HG02623 (cell line): ENCODE results near the gene RDX.

ENCODE experiments used
- ATAC-seq: cut with Tn5 transposase; IDR thresholded peaks from one replicate; pipeline ENCODE4 v1.9.1; 2021; ENCODE audit warnings: moderate library complexity; ENCODE audit not compliant: unreplicated experiment

Gene RDX

GRCh38 chr11:110176366-110177085 is 119.9 kb downstream of the RDX start:
- no peak for ATAC-seq

- ATAC-seq, result no peak
Measured at GRCh38 chr11:110174645-110175310, 121.6 kb downstream of the RDX start.

GRCh38 chr11:110173811-110174644 is 122.4 kb downstream of the RDX start:
- ATAC-seq, result peak; percentile 59

GRCh38 chr11:110172468-110173065 is 123.8 kb downstream of the RDX start:
- ATAC-seq, result no peak

GRCh38 chr11:110169738-110170137 is 126.7 kb downstream of the RDX start:
- no peak for ATAC-seq

- ATAC-seq, result no peak
Measured at GRCh38 chr11:110168033-110168803, 128.2 kb downstream of the RDX start.

GRCh38 chr11:110165039-110165925 is 131.1 kb downstream of the RDX start:
- ATAC-seq, result no peak

GRCh38 chr11:110162216-110162615 is 134.2 kb downstream of the RDX start:
- no peak for ATAC-seq

- no peak for ATAC-seq
Measured at GRCh38 chr11:110161061-110161460, 135.4 kb downstream of the RDX start.

GRCh38 chr11:110160437-110160836 is 136.0 kb downstream of the RDX start:
- ATAC-seq, result no peak

GRCh38 chr11:110160016-110160415 is 136.4 kb downstream of the RDX start:
- no peak for ATAC-seq

- no peak for ATAC-seq
Measured at GRCh38 chr11:110159476-110159875, 136.9 kb downstream of the RDX start.

GRCh38 chr11:110158317-110159200 is 137.9 kb downstream of the RDX start:
- ATAC-seq, result no peak

- no peak for ATAC-seq
Measured at GRCh38 chr11:110156503-110156902, 139.9 kb downstream of the RDX start.

GRCh38 chr11:110153474-110153873 is 142.9 kb downstream of the RDX start:
- ATAC-seq, result no peak

- ATAC-seq, result no peak
Measured at GRCh38 chr11:110152199-110152598, 144.2 kb downstream of the RDX start.

- ATAC-seq, result no peak
Measured at GRCh38 chr11:110148775-110149744, 147.4 kb downstream of the RDX start.
